HG02870 (cell line): ENCODE measurements around the gene PPP1R13B.
A peak's percentile ranks its signal among the peaks of the same experiment; 100 is the strongest.
"Not testable (repeated sequence)": the region's sequence is repeated elsewhere in the genome, so short reads cannot be mapped to it uniquely, and the experiment has no call there.

Source experiments
- ATAC-seq: cut with Tn5 transposase; IDR thresholded peaks from one replicate; pipeline ENCODE4 v1.9.1; 2021; ENCODE audit warnings: mild to moderate bottlenecking, moderate library complexity; ENCODE audit not compliant: unreplicated experiment

Gene PPP1R13B, protein sequence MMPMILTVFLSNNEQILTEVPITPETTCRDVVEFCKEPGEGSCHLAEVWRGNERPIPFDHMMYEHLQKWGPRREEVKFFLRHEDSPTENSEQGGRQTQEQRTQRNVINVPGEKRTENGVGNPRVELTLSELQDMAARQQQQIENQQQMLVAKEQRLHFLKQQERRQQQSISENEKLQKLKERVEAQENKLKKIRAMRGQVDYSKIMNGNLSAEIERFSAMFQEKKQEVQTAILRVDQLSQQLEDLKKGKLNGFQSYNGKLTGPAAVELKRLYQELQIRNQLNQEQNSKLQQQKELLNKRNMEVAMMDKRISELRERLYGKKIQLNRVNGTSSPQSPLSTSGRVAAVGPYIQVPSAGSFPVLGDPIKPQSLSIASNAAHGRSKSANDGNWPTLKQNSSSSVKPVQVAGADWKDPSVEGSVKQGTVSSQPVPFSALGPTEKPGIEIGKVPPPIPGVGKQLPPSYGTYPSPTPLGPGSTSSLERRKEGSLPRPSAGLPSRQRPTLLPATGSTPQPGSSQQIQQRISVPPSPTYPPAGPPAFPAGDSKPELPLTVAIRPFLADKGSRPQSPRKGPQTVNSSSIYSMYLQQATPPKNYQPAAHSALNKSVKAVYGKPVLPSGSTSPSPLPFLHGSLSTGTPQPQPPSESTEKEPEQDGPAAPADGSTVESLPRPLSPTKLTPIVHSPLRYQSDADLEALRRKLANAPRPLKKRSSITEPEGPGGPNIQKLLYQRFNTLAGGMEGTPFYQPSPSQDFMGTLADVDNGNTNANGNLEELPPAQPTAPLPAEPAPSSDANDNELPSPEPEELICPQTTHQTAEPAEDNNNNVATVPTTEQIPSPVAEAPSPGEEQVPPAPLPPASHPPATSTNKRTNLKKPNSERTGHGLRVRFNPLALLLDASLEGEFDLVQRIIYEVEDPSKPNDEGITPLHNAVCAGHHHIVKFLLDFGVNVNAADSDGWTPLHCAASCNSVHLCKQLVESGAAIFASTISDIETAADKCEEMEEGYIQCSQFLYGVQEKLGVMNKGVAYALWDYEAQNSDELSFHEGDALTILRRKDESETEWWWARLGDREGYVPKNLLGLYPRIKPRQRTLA

GRCh38 chr14:103847451-103848174, at the start of gene PPP1R13B:
PPP1R13B (minus strand) TSS chr14:103847575; CDS start chr14:103847307, 268 bp downstream.
- ATAC-seq = peak; percentile 83

DNA sequence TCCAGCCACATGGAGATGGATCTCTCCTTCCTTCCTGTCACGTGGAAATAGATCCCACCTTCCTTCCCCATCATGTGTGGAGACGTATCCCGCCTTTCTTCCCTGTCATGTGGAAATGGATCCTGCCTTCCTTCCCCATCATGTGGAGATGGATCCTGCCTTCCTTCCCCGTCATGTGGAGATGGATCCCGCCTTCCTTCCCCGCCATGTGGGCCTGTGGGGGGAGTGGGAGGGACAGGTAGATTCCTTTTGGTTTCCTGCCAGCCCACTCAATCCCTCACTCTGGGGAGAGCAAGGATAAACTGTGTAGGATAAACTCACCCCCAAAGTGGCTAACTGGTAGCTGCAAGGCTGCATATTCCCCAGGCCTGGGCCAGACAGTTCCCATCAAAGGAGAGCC, 49.2 kb upstream of the PPP1R13B start:
- ATAC-seq = no peak

GRCh38 chr14:103894723-103895059, 47.3 kb upstream of the PPP1R13B start:
- ATAC-seq = no peak

- no peak for ATAC-seq
Observed at GRCh38 chr14:103894034-103894722, 46.8 kb upstream of the PPP1R13B start.

DNA sequence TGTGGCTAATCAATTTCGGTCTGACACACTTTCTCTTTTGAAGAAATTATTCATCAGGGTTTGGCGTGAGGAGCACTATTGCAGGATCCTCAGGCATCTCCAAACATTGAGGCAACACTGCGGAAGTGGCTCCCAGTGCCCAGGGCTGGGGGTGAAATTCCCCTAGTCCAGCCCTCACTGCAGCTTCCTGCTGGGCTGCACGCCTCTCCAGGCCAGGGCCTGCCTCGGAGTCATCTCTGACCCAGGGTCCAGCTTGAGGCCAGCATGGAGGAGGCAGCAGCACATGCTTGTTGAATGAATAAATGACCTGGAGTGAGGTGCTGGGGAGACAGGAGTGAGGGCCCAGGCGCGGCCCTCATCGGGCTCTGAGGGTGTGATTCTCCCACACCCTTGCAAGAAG, 44.9 kb upstream of the PPP1R13B start:
- ATAC-seq = no peak

GRCh38 chr14:103891667-103892215, 44.4 kb upstream of the PPP1R13B start:
- no peak for ATAC-seq

DNA sequence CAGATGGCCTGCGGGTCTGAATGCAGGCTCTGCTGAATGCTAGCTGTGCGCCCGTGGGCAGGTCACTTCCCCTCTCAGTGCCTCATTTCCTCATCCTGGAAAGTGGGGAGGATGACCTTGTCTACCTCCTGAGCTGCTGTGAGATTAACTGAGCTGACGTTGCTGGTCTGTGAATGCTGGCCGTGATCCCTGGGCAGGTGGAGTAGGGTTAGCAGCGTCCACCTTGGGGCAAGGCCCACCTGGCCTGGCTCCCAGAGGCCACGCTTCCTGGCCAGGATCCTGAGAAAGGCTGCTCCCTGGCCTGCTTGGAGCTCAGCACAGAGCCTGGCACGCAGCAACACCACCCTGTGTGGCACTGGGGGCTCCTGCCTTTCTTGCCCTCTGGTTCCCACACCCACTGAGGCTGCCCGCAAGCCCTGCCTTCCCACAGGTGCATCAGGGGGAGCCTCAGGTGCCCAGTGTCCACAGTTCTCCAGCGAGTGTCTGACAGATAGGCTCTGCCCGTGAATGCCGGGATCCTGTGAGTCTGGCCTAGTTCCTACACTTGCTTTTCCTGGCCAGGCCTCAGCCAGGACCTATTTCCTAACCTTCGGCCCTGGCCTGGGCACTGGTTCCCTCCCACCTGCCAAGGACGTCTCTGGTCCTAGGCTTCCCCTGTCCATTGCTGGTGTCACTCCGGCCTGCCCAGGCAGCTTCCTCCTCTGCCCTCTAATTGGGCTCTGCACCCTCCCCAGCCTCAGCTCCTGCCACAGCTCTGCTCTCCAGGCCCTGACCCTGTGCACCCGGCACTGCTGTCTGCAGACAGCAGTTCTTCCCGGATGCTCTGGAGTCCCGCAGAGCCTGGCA, 43.7 kb upstream of the PPP1R13B start:
- no peak for ATAC-seq

DNA sequence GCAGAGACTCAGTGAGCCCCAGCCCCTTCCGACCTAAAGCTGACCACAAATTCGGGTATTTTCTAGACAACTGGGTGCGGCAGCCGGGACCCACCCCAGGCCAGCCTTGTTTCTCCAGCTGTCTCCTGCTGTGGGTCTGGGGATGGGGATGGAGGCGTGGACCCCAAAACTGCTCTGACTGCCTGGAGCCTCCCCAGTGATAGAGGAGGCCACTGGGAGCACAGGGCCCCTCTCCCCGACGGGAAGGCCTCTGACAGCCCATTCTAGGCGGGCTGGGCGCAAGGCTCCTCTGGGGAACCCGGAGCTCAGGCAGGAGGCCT, 42.6 kb upstream of the PPP1R13B start:
- no peak for ATAC-seq

GRCh38 chr14:103889313-103890051, 42.1 kb upstream of the PPP1R13B start:
- no peak for ATAC-seq

- ATAC-seq = not testable (repeated sequence)
Observed at GRCh38 chr14:103889002-103889312, 41.6 kb upstream of the PPP1R13B start.

DNA sequence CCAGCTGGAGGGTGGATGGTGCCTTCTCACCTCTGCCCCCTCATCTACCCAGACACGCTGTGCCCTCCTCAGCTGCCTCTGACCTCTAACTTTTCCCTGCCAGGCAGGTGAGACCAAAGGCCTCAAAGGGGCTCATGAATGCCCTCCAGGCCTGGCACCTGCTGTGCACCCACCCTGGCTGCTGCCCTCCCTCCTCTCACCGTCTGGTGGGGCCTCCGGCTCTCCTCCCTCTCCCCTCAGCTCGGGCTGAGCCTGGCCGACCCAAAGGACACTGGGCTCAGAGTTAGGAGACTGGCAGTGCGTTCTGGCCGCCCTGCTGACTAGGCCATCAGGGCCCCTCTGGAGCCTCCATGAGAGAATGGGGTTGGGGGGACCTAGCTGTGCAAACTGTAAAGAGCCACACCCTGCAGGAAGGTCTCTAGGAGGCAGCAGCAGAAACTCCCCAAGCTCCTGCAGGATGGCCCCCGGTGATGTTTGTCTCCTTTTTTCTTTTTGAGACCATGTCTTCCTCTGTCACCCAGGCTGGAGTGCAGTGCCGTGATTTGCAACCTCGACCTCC, 40.3 kb upstream of the PPP1R13B start:
- no peak for ATAC-seq

DNA sequence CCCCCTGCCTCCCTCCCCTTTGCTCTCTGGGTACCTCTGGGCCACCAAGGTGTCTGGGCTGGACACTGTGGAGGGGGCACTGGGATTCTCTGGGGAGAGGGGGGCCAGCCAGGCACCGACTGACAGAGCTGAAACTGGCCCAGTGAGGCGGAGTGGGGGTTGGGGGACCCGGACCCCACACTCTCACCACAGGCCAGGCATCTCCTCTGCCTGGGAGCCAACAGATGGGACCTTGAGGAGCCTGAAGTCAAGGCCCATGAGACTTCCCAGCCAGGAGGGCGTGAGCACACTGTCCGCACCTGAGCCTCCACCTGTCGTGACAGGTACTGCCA, 39.8 kb upstream of the PPP1R13B start:
- ATAC-seq = no peak

GRCh38 chr14:103886304-103887169, 39.2 kb upstream of the PPP1R13B start:
- ATAC-seq = no peak

- no peak for ATAC-seq
Observed at GRCh38 chr14:103885509-103885932, 38.1 kb upstream of the PPP1R13B start.

- no peak for ATAC-seq
Observed at GRCh38 chr14:103884854-103885253, 37.5 kb upstream of the PPP1R13B start.

GRCh38 chr14:103883263-103883523, 35.8 kb upstream of the PPP1R13B start:
- ATAC-seq = no peak

DNA sequence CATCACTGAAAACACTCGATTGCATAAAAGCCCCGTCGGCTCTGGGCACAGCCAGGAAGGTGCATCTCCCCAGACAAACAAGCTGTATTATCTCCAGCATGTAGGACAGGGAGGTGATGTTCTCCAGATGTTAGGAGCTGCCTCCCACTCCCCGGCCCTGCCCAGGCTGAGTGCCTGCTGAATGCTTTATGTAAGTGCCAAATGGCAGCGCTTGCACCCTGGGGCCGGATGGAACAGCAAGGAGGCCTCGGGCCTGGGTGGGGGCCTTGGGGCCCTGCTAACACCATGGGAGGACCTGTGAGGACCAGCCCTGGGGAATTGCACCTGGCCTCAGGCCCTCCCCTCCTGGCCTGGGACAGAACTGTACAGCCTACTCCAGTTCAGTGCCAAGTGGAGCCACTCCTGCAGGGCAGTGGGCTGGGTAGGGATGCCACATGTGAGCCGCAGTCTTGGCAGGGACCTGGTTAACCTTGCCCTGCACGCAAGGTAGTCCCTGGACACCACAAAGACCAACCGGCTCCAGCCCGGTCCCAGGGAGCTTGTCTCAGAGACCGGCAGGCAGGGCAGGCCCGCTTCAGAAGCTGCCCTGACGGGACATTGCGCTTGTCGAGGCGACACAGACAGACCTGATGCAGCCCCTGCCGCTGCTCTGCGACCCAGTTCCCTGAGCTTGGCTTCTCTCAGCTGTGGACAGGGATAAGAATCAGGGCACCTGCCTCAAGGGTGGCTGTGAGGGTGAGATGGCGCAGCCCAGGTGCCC, 35.3 kb upstream of the PPP1R13B start:
- no peak for ATAC-seq
